Fibroblast of lung (primary cell): Measurements from ENCODE around the gene GPS1. TPM values are rescaled to one million over a fixed set of nuclear protein-coding genes. Genes with fewer than 3 reads are reported as not detected.

Source experiments
- DNase-seq, 2 donors: peaks; one replicate each; pipeline versions ENCODE4 v3.0.0 to v3.0.0-alpha.2; 2010; ENCODE audit warnings: low read depth in 2 of 2
- H2AFZ ChIP-seq: 2 replicates; pipeline ENCODE4 v1.5.1; 2012; ENCODE audit warnings: low read length, control low read depth, inconsistent platforms
- H3K27ac ChIP-seq: 2 replicates; pipeline ENCODE4 v1.5.1; 2011; ENCODE audit warnings: low read length, control low read depth; ENCODE audit not compliant: insufficient read depth
- H3K27me3 ChIP-seq: 2 replicates; pipeline ENCODE4 v1.5.1; 2011; ENCODE audit warnings: mild to moderate bottlenecking, low read length; ENCODE audit not compliant: control insufficient read depth, insufficient read depth
- H3K36me3 ChIP-seq: 2 replicates; pipeline ENCODE4 v1.5.1; 2011; ENCODE audit warnings: low read length; ENCODE audit not compliant: control insufficient read depth, insufficient read depth
- H3K4me1 ChIP-seq: 2 replicates; pipeline ENCODE4 v1.5.1; 2011; ENCODE audit warnings: low read length; ENCODE audit not compliant: control insufficient read depth, insufficient read depth; ENCODE audit errors: extremely low read depth
- H3K4me2 ChIP-seq: 2 replicates; pipeline ENCODE4 v1.5.1; 2011; ENCODE audit warnings: low read length, control low read depth; ENCODE audit not compliant: insufficient read depth; ENCODE audit errors: extremely low read depth
- H3K4me3 ChIP-seq, 4 experiments: fragments of 200-600 bp in 1 of 4; sonication (generic) in 1 of 4; replicated peaks in 1 of 4; 2 replicates each; pipeline ENCODE4 v1.5.1; 2011 to 2016; ENCODE audit warnings: low read length in 4 of 4, low read depth in 3 of 4, mild to moderate bottlenecking in 3 of 4, control low read depth in 2 of 4, inconsistent platforms in 1 of 4, mixed read lengths in 1 of 4; ENCODE audit not compliant: insufficient read depth in 1 of 4; ENCODE audit errors: control extremely low read depth in 1 of 4
- H3K79me2 ChIP-seq: 2 replicates; pipeline ENCODE4 v1.5.1; 2012; ENCODE audit warnings: mild to moderate bottlenecking, low read length, inconsistent platforms; ENCODE audit not compliant: control insufficient read depth, insufficient read depth
- H3K9ac ChIP-seq: 2 replicates; pipeline ENCODE4 v1.5.1; 2011; ENCODE audit warnings: mild to moderate bottlenecking, low read length, control low read depth; ENCODE audit not compliant: insufficient read depth
- H3K9me3 ChIP-seq: 2 replicates; pipeline ENCODE4 v1.5.1; 2012; ENCODE audit warnings: low read depth, low read length; ENCODE audit not compliant: control insufficient read depth, insufficient read depth
- H4K20me1 ChIP-seq: 2 replicates; pipeline ENCODE4 v1.5.1; 2011; ENCODE audit warnings: low read length; ENCODE audit not compliant: control insufficient read depth, insufficient read depth; ENCODE audit errors: extremely low read depth
- EZH2 ChIP-seq: IDR thresholded peaks from 2 replicates; pipeline ENCODE4 v1.5.1; 2012; ENCODE audit warnings: low read length, control low read depth, mild to moderate bottlenecking; ENCODE audit errors: missing control alignments
- polyA plus RNA-seq, 2 donors: library from polyadenylated mRNA; depleted of rRNA in 1 of 2; stranded (reverse) in 1 of 2; unstranded in 1 of 2; fragments of >200 nt; gene quantifications; 2 replicates each; pipeline ENCODE4 v1.2.1, GENCODE V29; 2011 to 2012; ENCODE audit warnings: missing spikeins in 1 of 2
- total RNA-seq: library from RNA; depleted of rRNA; stranded (reverse); fragments of >200 nt; gene quantifications from 2 replicates; pipeline ENCODE4 v1.2.1, GENCODE V29; 2014
- TF ChIP-seq, protein P1 (sequence below), 2 donors: IDR thresholded peaks in 1 of 2; conservative IDR thresholded peaks in 1 of 2; 1 replicate in 1 of 2; 2 replicates in 1 of 2; pipeline ENCODE4 v1.5.1; 2011 to 2012; ENCODE audit warnings: low read length in 2 of 2, control low read depth in 1 of 2, inconsistent platforms in 1 of 2, low read depth in 1 of 2, mild to moderate bottlenecking in 1 of 2

The GPS1 gene
- total and polyA plus RNA-seq, 2 donors (not counting 1 experiment from before 2014, with no cell fraction given): 53.3 to 76.6 TPM

GRCh38 chr17:82054351-82055022 is 2.8 kb downstream of the GPS1 start:
- peaks cover 7% of the 10 kb centered on the region for H3K4me1 ChIP-seq
- no peak for DNase-seq
- no peaks in the 10 kb centered on the region for H3K9me3 ChIP-seq
- no peak overlapping the region for H3K27ac ChIP-seq
- H2AFZ ChIP-seq: no peak overlapping the region
- peaks cover 47% of the 10 kb centered on the region for H3K36me3 ChIP-seq
- H3K4me3 ChIP-seq: no peak overlapping the region
- H3K9ac ChIP-seq: peak overlapping the region; percentile 7
- TF ChIP-seq, protein P1, sequence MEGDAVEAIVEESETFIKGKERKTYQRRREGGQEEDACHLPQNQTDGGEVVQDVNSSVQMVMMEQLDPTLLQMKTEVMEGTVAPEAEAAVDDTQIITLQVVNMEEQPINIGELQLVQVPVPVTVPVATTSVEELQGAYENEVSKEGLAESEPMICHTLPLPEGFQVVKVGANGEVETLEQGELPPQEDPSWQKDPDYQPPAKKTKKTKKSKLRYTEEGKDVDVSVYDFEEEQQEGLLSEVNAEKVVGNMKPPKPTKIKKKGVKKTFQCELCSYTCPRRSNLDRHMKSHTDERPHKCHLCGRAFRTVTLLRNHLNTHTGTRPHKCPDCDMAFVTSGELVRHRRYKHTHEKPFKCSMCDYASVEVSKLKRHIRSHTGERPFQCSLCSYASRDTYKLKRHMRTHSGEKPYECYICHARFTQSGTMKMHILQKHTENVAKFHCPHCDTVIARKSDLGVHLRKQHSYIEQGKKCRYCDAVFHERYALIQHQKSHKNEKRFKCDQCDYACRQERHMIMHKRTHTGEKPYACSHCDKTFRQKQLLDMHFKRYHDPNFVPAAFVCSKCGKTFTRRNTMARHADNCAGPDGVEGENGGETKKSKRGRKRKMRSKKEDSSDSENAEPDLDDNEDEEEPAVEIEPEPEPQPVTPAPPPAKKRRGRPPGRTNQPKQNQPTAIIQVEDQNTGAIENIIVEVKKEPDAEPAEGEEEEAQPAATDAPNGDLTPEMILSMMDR (conservative IDR thresholded peaks at IDR 0.05 in 1 of 2, IDR thresholded peaks at IDR 0.05 in 1 of 2; ENCODE audit: low read depth in 1 of 2, low read length in 2 of 2): no peak
- TF ChIP-seq EZH2: no peak
- no peaks in the 10 kb centered on the region for H3K27me3 ChIP-seq
- peaks cover 21% of the 10 kb centered on the region for H3K79me2 ChIP-seq
- H3K4me2 ChIP-seq: no peak overlapping the region
- H4K20me1 ChIP-seq: no peaks in the 10 kb centered on the region

DNA sequence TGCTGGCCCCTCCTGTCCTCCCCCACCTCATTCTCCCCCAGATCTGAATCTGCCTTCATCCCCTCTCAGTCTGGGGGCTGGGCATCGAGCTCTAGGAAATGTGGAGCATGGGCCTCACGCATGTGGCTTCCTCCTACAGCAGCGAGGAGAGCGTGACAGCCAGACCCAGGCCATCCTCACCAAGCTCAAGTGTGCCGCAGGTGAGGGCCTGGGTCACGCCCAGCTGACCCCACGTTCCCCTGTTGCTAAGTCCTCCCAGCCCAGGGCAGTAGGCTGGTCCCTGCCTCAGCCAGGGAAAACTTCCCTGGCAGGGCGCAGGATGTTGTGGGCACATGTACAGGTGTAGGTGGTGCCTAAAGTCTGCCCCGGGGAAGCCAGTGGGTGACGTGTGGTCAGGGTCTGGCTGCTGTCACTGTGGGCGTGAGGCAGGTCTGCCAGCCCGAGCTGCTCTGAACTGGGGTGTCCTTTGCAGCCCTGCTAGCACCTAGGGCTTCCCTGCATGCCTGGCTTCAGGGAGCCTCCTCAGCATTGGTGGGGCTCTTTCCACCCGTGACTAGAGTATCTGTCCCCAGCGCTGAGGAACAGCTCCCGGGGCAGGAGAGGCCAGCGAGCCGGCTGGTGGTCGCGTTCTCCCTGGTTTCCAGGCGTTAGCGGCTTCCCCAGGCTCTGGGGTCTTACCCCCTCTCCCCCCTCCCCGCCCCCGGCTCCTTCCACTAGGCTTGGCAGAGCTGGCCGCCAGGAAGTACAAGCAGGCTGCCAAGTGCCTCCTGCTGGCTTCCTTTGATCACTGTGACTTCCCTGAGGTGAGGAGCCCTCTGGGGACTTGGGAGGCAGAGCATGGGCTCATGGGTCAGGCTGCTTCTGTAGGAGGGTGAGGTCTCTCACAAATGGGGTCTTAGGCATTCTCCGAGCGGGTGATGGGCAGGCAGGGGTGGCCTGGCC is 3.6 kb downstream of the GPS1 start:
- Histone ChIP-seq H3K4me1 (peaks cover 7% of the 10 kb centered on the region), H4K20me1 (no peaks in the 10 kb centered on the region), H3K79me2 (peaks cover 19% of the 10 kb centered on the region), H3K36me3 (peaks cover 46% of the 10 kb centered on the region), H2AFZ (no peak overlapping the region), H3K27ac (no peak overlapping the region), H3K4me2 (no peak overlapping the region), H3K9ac (no peak overlapping the region), H3K4me3 (no peak overlapping the region), H3K9me3 (no peaks in the 10 kb centered on the region), H3K27me3 (no peaks in the 10 kb centered on the region)
- DNase-seq: no peak
- TF ChIP-seq, protein P1 (conservative IDR thresholded peaks at IDR 0.05 in 1 of 2, IDR thresholded peaks at IDR 0.05 in 1 of 2; ENCODE audit: low read depth in 1 of 2, low read length in 2 of 2): no peak
- TF ChIP-seq EZH2: no peak

- Histone ChIP-seq H3K79me2 (peaks cover 19% of the 10 kb centered on the region), H3K4me3 (no peak overlapping the region), H3K27me3 (no peaks in the 10 kb centered on the region), H2AFZ (no peak overlapping the region), H3K36me3 (peaks cover 54% of the 10 kb centered on the region), H3K4me1 (peaks cover 3% of the 10 kb centered on the region), H3K9me3 (no peaks in the 10 kb centered on the region), H3K27ac (no peak overlapping the region), H3K4me2 (no peak overlapping the region), H4K20me1 (no peaks in the 10 kb centered on the region), H3K9ac (no peak overlapping the region)
- DNase-seq: no peak
- TF ChIP-seq, protein P1 (conservative IDR thresholded peaks at IDR 0.05 in 1 of 2, IDR thresholded peaks at IDR 0.05 in 1 of 2; ENCODE audit: low read depth in 1 of 2, low read length in 2 of 2): no peak
- no peak for TF ChIP-seq EZH2
Measured at GRCh38 chr17:82055965-82056728, 4.4 kb downstream of the GPS1 start.
